DND-41 (cell line): Measurements from ENCODE around the gene TRAPPC2B.
A peak's percentile ranks its signal among the peaks of the same experiment; 100 is the strongest.

Experiments
- ATAC-seq: fragments of 200-7000 bp; cut with Tn5 transposase; 3 replicates; pipeline ENCODE4 v1.9.1; 2021; ENCODE audit warnings: low read depth; ENCODE audit not compliant: insufficient read depth
- DNase-seq: peaks from one replicate; pipeline ENCODE4 v3.0.0-alpha.2; 2020
- H2AFZ ChIP-seq: 2 replicates; pipeline ENCODE4 v1.6.0; 2012; ENCODE audit warnings: low read depth, low read length
- H3K27ac ChIP-seq: 2 replicates; pipeline ENCODE4 v1.5.1; 2012; ENCODE audit warnings: low read length, inconsistent platforms
- H3K27me3 ChIP-seq: fragments of 200-600 bp; sonication (generic); 2 replicates; pipeline ENCODE4 v1.6.0; 2012; ENCODE audit warnings: low read length, mild to moderate bottlenecking, inconsistent platforms; ENCODE audit not compliant: insufficient read depth, poor library complexity
- H3K36me3 ChIP-seq: 2 replicates; pipeline ENCODE4 v1.5.1; 2012; ENCODE audit warnings: low read length, inconsistent platforms; ENCODE audit not compliant: insufficient read depth
- H3K4me1 ChIP-seq: 2 replicates; pipeline ENCODE4 v1.5.1; 2012; ENCODE audit warnings: mild to moderate bottlenecking, low read length; ENCODE audit not compliant: insufficient read depth
- H3K4me2 ChIP-seq: 2 replicates; pipeline ENCODE4 v1.6.0; 2012; ENCODE audit warnings: mild to moderate bottlenecking, moderate library complexity, low read length, inconsistent platforms; ENCODE audit not compliant: insufficient read depth
- H3K4me3 ChIP-seq, 2 experiments: fragments of 200-600 bp in 1 of 2; shearing (Covaris generic) in 1 of 2; 2 replicates each; pipeline ENCODE4 v1.5.1; 2012 to 2016; ENCODE audit warnings: inconsistent platforms in 2 of 2, low read length in 2 of 2, mild to moderate bottlenecking in 2 of 2, low read depth in 1 of 2, moderate library complexity in 1 of 2
- H3K79me2 ChIP-seq: 2 replicates; pipeline ENCODE4 v1.6.0; 2012; ENCODE audit warnings: low read length, inconsistent platforms; ENCODE audit not compliant: insufficient read depth
- H3K9ac ChIP-seq: 2 replicates; pipeline ENCODE4 v1.6.0; 2012; ENCODE audit warnings: low read depth, mild to moderate bottlenecking, inconsistent platforms, low read length, moderate library complexity
- H3K9me3 ChIP-seq: 2 replicates; pipeline ENCODE4 v1.5.1; 2012; ENCODE audit warnings: low read length, moderate library complexity, mild to moderate bottlenecking, inconsistent platforms; ENCODE audit not compliant: insufficient read depth, severe bottlenecking
- H4K20me1 ChIP-seq: 2 replicates; pipeline ENCODE4 v1.6.0; 2012; ENCODE audit warnings: low read length; ENCODE audit not compliant: insufficient read depth
- CTCF ChIP-seq: IDR thresholded peaks from 2 replicates; pipeline ENCODE4 v1.5.1; 2012; ENCODE audit warnings: borderline replicate concordance, low read length, moderate library complexity, mild to moderate bottlenecking; ENCODE audit not compliant: poor library complexity, severe bottlenecking; ENCODE audit errors: extremely low read depth
- EZH2 ChIP-seq: IDR thresholded peaks from 3 replicates; pipeline ENCODE4 v1.6.1; 2012; ENCODE audit warnings: borderline replicate concordance, low read depth, mild to moderate bottlenecking, moderate library complexity, low read length, inconsistent platforms; ENCODE audit not compliant: severe bottlenecking

The TRAPPC2B gene

GRCh38 chr19:57403737-57404563, 40.6 kb downstream of the TRAPPC2B start:
- DNase-seq = no peak
- no peak overlapping the region for H3K27ac ChIP-seq
- no peak overlapping the region for H3K4me3 ChIP-seq
- no peaks in the 10 kb centered on the region for H3K4me1 ChIP-seq
- no peak for TF ChIP-seq CTCF
- peaks cover 23% of the 10 kb centered on the region for H3K36me3 ChIP-seq
- no peak overlapping the region for H3K4me2 ChIP-seq
- no peak for ATAC-seq
- H2AFZ ChIP-seq = no peak overlapping the region
- peaks cover 13% of the 10 kb centered on the region for H3K9me3 ChIP-seq
- H4K20me1 ChIP-seq = no peaks in the 10 kb centered on the region
- no peaks in the 10 kb centered on the region for H3K27me3 ChIP-seq
- H3K9ac ChIP-seq = no peak overlapping the region
- H3K79me2 ChIP-seq = no peaks in the 10 kb centered on the region

- peaks cover 16% of the 10 kb centered on the region for H3K36me3 ChIP-seq
- no peak overlapping the region for H3K4me2 ChIP-seq
- TF ChIP-seq CTCF (peak; percentile 94), EZH2 (no peak)
- H4K20me1 ChIP-seq = no peaks in the 10 kb centered on the region
- H3K79me2 ChIP-seq = peaks cover 7% of the 10 kb centered on the region
- peaks cover 10% of the 10 kb centered on the region for H3K4me1 ChIP-seq
- H3K27me3 ChIP-seq = no peaks in the 10 kb centered on the region
- ATAC-seq (peak; percentile 60), DNase-seq (peak; percentile 77)
- no peak overlapping the region for H3K27ac ChIP-seq
- no peak overlapping the region for H2AFZ ChIP-seq
- peaks cover 13% of the 10 kb centered on the region for H3K9me3 ChIP-seq
- no peak overlapping the region for H3K4me3 ChIP-seq
- H3K9ac ChIP-seq = no peak overlapping the region
Observed at GRCh38 chr19:57406516-57407123, 43.3 kb downstream of the TRAPPC2B start.

GRCh38 chr19:57410877-57411671, 47.7 kb downstream of the TRAPPC2B start, which contains the start of gene ZNF17:
TSS of gene ZNF17 (plus strand) at chr19:57411161. CDS start at chr19:57413616, 2,455 bp downstream.
- peak within 1 kb of the TSS; percentile 83 for H3K9ac ChIP-seq
- H3K4me2 ChIP-seq = peak within 1 kb of the TSS; percentile 86
- peaks cover 20% of the 10 kb centered on the region for H3K36me3 ChIP-seq
- H3K4me3 ChIP-seq = peak within 1 kb of the TSS; percentile 88 to 96
- DNase-seq (peak; percentile 94), ATAC-seq (peak; percentile 100)
- H3K4me1 ChIP-seq = peaks cover 27% of the 10 kb centered on the region
- H3K27me3 ChIP-seq = no peaks in the 10 kb centered on the region
- H3K9me3 ChIP-seq = no peaks in the 10 kb centered on the region
- peak within 1 kb of the TSS; percentile 75 for H3K27ac ChIP-seq
- H4K20me1 ChIP-seq = 0 out of 2 replicates have a peak, but pooled peaks cover 5% of the 10 kb centered on the region
- H3K79me2 ChIP-seq = peaks cover 47% of the 10 kb centered on the region
- H2AFZ ChIP-seq = peak within 1 kb of the TSS; percentile 99
- TF ChIP-seq CTCF (no peak), EZH2 (no peak)
